ENCODE data around the gene GBP1.
"Not testable (repeated sequence)": the region's sequence is repeated elsewhere in the genome, so short reads cannot be mapped to it uniquely, and the experiment has no call there.

The GBP1 gene

DNA sequence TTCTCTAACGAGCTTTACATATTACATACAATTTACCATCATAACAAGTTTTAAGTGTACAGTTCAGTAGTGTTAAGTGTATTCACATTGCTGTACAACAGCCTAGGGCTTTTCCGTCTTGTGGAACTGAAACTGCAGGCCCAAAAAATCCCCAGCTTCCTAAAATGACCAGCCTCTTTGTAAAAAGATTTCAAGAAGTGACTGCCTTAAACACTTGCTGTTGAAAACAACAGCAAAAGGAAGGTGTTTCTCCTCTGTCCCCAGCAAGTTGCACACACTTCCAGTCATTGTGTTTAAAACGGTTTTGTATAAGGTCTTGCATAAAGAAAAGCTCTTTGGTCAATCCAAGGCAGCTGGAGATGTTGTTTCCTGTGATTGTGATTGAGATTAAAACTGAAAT, 16.0 kb upstream of the GBP1 start:
- DNase-seq (ENCODE audit: low read depth), result no peak

DNA sequence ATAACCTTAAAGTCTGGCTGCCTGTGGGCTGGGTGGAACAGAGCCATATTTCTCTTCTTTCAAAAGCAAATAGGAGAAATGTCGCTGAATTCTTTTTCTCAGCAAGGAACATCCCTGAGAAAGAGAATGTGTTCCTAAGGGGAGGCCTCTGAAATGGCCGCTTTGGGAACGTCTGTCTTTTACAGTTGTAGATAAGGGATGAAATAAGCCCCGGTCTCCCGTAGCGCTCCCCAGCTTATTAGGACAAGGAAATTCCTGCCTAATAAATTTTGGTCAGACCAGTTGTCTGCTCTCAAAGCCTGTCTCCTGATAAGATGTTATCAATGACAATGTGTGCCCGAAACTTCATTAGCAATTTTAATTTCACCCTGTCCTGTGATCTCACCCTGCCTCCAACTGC, 15.1 kb upstream of the GBP1 start:
- DNase-seq (ENCODE audit: low read depth); H3K4me3 ChIP-seq (ENCODE audit: low read length): not testable (repeated sequence)

More for the DNA sequence above, 16.0 kb upstream of the GBP1 start:
- no peak overlapping the region for H3K4me3 ChIP-seq (ENCODE audit: low read length)
- TF ChIP-seq, protein P1, sequence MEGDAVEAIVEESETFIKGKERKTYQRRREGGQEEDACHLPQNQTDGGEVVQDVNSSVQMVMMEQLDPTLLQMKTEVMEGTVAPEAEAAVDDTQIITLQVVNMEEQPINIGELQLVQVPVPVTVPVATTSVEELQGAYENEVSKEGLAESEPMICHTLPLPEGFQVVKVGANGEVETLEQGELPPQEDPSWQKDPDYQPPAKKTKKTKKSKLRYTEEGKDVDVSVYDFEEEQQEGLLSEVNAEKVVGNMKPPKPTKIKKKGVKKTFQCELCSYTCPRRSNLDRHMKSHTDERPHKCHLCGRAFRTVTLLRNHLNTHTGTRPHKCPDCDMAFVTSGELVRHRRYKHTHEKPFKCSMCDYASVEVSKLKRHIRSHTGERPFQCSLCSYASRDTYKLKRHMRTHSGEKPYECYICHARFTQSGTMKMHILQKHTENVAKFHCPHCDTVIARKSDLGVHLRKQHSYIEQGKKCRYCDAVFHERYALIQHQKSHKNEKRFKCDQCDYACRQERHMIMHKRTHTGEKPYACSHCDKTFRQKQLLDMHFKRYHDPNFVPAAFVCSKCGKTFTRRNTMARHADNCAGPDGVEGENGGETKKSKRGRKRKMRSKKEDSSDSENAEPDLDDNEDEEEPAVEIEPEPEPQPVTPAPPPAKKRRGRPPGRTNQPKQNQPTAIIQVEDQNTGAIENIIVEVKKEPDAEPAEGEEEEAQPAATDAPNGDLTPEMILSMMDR (conservative IDR thresholded peaks at IDR 0.05; ENCODE audit: low read length), result no peak

DNA sequence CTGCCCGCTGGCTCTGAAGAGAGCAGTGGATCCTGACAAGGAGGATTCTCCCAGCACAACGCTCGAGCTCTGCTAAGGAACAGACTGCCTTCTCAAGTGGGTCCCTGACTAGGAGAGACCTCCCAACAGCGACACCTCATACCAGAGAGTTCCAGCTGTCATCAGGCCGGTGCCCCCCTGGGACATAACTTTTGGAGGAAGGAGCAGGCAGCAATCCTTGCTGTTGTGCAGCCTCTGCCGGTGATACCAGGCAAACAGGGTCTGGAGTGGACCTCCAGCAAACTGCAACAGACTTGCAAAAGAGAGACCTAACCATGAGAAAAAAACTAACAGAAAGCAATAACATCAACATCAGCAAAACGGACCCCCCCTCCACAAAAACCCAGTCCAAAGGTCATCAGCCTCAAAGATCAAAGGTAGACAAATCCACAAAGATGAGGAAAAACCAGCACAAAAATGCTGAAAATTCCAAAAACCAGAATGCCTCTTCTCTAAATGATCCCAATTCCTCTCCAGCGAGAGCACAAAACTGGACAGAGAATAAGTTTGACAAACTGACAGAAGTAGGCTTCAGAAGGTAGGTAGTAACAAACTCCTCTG, 7.6 kb upstream of the GBP1 start:
- H3K4me3 ChIP-seq (ENCODE audit: low read length), result not testable (repeated sequence)

DNA sequence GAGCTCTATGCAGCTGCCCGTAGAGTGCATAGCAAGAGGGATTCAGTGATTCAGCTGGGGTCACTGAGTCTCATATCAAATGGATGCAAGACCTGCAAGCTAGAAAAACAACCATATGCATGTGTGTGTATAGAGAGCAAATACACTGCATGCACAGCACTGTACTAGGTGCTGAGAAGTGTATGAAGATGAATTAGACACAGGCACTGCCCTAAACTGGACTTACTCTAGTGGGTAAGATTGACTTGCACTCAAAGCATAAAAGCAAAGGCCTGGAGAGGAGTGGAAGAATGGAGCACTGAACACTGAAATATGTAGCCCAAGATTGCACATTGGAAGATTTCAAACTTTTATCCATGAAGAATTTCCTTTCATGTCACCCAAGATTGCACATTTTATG, 5.5 kb upstream of the GBP1 start:
- peak overlapping the region; percentile 47; the same call in 1 of the 2 replicates for H3K4me3 ChIP-seq (ENCODE audit: low read length)
- TF ChIP-seq, protein P1 (conservative IDR thresholded peaks at IDR 0.05; ENCODE audit: low read length), result no peak
- DNase-seq (ENCODE audit: low read depth), result no peak

More for the DNA sequence above, 7.6 kb upstream of the GBP1 start:
- not testable (repeated sequence) for DNase-seq (ENCODE audit: low read depth)

DNA sequence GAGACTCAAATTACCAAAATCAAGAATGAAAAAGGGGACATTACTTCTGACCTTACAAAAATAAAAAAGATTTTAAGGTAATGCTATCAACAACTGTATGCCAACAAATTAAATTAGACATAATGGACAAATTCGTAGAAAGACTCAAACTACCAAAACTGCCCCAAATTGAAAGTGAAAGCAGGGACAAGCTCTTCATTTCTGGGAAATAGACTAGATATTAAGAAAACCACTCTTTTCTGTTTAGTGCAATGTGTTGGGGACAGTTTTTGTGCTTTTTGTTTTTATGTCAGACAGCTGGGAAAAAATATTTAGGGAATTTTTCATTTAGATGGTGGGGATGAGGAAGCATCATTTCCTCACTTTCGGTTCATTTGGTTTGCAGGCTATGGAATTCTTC, 4.9 kb upstream of the GBP1 start:
- TF ChIP-seq, protein P1 (conservative IDR thresholded peaks at IDR 0.05; ENCODE audit: low read length), result no peak
- H3K4me3 ChIP-seq (ENCODE audit: low read length), result peak overlapping the region; percentile 47
- DNase-seq (ENCODE audit: low read depth), result no peak

DNA sequence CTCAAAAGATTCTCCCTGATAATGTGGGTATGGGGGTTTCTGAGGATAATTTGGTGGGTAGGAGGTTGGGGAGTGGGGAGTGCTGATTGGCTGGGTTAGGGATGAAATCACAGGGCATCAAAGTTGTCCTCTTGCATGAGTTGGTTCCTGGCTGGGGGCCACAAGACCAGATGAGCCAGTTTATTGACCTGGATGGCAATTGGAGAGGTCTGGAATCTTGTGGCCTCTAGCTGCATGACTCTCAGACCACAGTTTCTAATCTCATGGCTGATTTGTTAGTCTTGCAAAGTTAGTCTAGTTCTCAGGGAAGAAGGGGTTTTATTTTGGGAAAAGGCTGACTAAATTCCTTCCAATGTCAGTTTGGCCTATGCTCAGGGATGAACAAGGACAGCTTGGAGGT, 3.3 kb upstream of the GBP1 start:
- TF ChIP-seq, protein P1 (conservative IDR thresholded peaks at IDR 0.05; ENCODE audit: low read length), result no peak
- no peak overlapping the region for H3K4me3 ChIP-seq (ENCODE audit: low read length)
- DNase-seq (ENCODE audit: low read depth), result peak; percentile 89

DNA sequence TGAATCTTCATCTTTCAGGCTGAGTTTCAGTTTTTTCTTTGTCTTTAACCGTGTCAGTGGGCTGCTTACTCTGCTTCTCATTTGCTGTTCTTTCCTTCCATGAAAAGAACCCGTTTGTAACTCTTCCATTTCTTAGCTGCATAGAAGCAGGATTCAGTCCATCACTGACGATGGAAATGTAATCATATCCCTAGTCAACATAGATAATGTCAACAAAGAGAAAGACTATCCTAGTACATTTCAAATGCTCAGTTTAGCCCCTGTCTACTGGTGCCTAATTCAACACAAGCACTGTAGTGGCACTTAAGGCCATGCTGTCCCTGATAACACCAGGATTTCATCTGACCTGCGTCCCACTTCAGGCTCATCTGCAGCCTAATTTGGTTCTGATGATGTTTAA, 376 bp downstream of the GBP1 start:
- TF ChIP-seq, protein P1 (conservative IDR thresholded peaks at IDR 0.05; ENCODE audit: low read length), result no peak
- H3K4me3 ChIP-seq (ENCODE audit: low read length), result peak overlapping the region; percentile 77
- DNase-seq (ENCODE audit: low read depth), result no peak

DNA sequence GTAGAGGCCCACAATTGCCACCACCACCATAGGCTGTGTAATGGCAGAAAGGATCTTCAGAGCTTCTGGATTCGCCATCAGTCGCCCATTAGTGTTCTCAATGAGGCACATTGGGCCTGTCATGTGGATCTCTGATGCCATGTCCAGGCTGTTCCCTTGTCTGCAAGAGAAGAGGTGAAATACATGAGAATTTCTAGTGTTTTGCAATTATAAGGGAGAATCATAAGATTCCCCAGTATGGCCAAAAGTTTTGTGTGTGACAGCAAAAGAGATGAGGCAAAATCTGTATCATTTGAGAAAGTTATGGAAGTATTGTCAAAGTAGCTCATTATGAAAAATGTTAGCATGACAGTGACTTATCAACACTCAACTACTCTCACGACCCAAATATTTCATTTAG, 1.9 kb downstream of the GBP1 start:
- no peak for DNase-seq (ENCODE audit: low read depth)
- H3K4me3 ChIP-seq (ENCODE audit: low read length), result no peak overlapping the region

More for the DNA sequence above, 1.9 kb downstream of the GBP1 start:
- TF ChIP-seq, protein P1 (conservative IDR thresholded peaks at IDR 0.05; ENCODE audit: low read length), result no peak

Measured in AG10803 (cell line).